BJ (cell line): Measurements from ENCODE around the gene ERP27. TPM values are rescaled to one million over a fixed set of nuclear protein-coding genes. Genes with fewer than 3 reads are reported as not detected.

Experiments used
- CTCF ChIA-PET: fragments of 350-600 bp; formaldehyde crosslinking; extraction: SDS; loops from one replicate; lab custom pipeline; 2021; ENCODE audit warnings: antibody characterized with exemption, inconsistent platforms; lab: Yijun Ruan, JAX
- POLR2A ChIA-PET: fragments of 300-600 bp; sonication (Branson Sonifier 250); formaldehyde crosslinking; extraction: SDS; loops from one replicate; lab custom pipeline; 2021; ENCODE audit warnings: antibody characterized with exemption; lab: Charles Lee
- DNase-seq: peaks from one replicate; pipeline ENCODE4 v3.0.0-alpha.2; 2011; ENCODE audit warnings: low read depth
- H3K27me3 ChIP-seq: 2 replicates; pipeline ENCODE4 v1.6.0; 2011; ENCODE audit warnings: low read length; ENCODE audit not compliant: control insufficient read depth, insufficient read depth
- H3K36me3 ChIP-seq: 2 replicates; pipeline ENCODE4 v1.5.1; 2011; ENCODE audit warnings: low read length; ENCODE audit not compliant: control insufficient read depth, insufficient read depth
- H3K4me3 ChIP-seq: 2 replicates; pipeline ENCODE4 v1.5.1; 2011; ENCODE audit warnings: low read depth, mild to moderate bottlenecking, control low read depth, low read length
- CTCF ChIP-seq: IDR thresholded peaks from 2 replicates; pipeline ENCODE4 v1.5.1; 2011; ENCODE audit warnings: low read depth, mild to moderate bottlenecking, control low read depth, inconsistent platforms, low read length, moderate library complexity; ENCODE audit not compliant: insufficient read depth
- polyA plus RNA-seq: library from polyadenylated mRNA; depleted of rRNA; stranded (reverse); fragments of >200 nt; gene quantifications from 2 replicates; pipeline ENCODE4 v1.2.3, GENCODE V29; 2011

The ERP27 gene
- polyA plus RNA-seq, 1 experiment, result 0.93 TPM

DNA sequence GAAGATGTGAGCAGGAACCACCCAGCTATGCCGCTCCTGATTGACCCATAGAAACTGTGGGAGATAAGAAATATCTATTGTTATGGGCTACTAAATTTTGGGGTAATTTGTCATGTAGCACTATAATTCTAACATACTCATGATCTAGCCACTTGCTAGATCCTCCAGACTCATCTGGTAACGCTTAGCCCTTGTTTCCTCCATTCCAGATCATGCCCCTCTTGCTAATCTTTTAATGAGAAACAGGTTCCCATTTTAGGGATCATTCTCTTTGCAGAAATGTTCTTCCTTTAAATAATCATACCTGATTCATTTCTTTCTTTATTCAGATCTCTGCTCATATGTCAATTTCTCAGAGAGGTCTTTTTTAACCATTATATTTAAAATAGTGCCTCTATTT lies 26.9 kb upstream of the ERP27 start:
- TF ChIP-seq CTCF, result no peak
- Histone ChIP-seq H3K27me3 (no peaks in the 10 kb centered on the region), H3K36me3 (no peaks in the 10 kb centered on the region), H3K4me3 (no peak overlapping the region)
- DNase-seq, result no peak
- POLR2A ChIA-PET, result no interaction called here
- CTCF ChIA-PET, result interaction anchor here (1.1 kb wide), 1 partner anchor 30 kb away, joined by 3 read pairs; no protein-coding TSS in a partner anchor

DNA sequence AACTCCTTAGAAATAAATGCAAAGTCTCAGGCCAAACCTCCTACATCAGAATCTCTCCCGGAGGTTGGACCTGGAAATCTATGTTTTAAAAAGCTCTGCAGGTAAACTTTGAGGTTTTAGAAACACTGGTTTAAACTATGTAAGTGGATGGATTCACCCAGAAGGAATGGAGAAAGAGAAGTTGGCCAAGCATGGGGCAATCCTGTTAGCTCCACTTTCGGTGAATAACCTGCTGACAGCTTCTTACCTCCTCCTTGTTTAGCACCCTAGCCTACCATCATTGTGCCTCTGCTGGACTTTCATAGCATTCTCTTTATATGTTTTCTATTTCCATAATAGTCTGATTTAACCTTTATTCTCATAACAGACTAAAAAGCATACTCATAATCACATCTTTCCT lies 26.1 kb upstream of the ERP27 start:
- H3K4me3 ChIP-seq, result no peak overlapping the region
- no peaks in the 10 kb centered on the region for H3K27me3 ChIP-seq
- POLR2A ChIA-PET, result no interaction called here
- CTCF ChIA-PET, result no interaction called here
- DNase-seq, result no peak
- no peaks in the 10 kb centered on the region for H3K36me3 ChIP-seq
- TF ChIP-seq CTCF, result no peak

GRCh38 chr12:14963520-14963919 lies 25.2 kb upstream of the ERP27 start:
- ChIA-PET POLR2A (no interaction called here), CTCF (interaction anchor here (0.6 kb wide), 1 partner anchor 32 kb away, joined by 3 read pairs; no protein-coding TSS in a partner anchor)
- Histone ChIP-seq H3K4me3 (no peak overlapping the region), H3K27me3 (no peaks in the 10 kb centered on the region), H3K36me3 (no peaks in the 10 kb centered on the region)
- no peak for TF ChIP-seq CTCF
- no peak for DNase-seq

GRCh38 chr12:14962797-14963196 lies 24.5 kb upstream of the ERP27 start:
- ChIA-PET POLR2A (no interaction called here), CTCF (interaction anchor here (0.6 kb wide), 1 partner anchor 32 kb away, joined by 3 read pairs; no protein-coding TSS in a partner anchor)
- H3K36me3 ChIP-seq, result no peaks in the 10 kb centered on the region
- no peak for DNase-seq
- no peaks in the 10 kb centered on the region for H3K27me3 ChIP-seq
- H3K4me3 ChIP-seq, result no peak overlapping the region
- no peak for TF ChIP-seq CTCF

GRCh38 chr12:14962153-14962539 lies 23.8 kb upstream of the ERP27 start:
- Histone ChIP-seq H3K27me3 (no peaks in the 10 kb centered on the region), H3K4me3 (no peak overlapping the region), H3K36me3 (no peaks in the 10 kb centered on the region)
- DNase-seq, result no peak
- TF ChIP-seq CTCF, result no peak
- ChIA-PET CTCF (no interaction called here), POLR2A (no interaction called here)
